GM15510 (cell line): ENCODE results near the gene SH3BGRL2.

Experiments used
- POLR2A ChIP-seq: IDR thresholded peaks from 3 replicates; pipeline ENCODE4 v1.6.1; 2011; ENCODE audit warnings: borderline replicate concordance; ENCODE audit not compliant: insufficient read length; ENCODE audit errors: extremely low read depth

The SH3BGRL2 gene

DNA sequence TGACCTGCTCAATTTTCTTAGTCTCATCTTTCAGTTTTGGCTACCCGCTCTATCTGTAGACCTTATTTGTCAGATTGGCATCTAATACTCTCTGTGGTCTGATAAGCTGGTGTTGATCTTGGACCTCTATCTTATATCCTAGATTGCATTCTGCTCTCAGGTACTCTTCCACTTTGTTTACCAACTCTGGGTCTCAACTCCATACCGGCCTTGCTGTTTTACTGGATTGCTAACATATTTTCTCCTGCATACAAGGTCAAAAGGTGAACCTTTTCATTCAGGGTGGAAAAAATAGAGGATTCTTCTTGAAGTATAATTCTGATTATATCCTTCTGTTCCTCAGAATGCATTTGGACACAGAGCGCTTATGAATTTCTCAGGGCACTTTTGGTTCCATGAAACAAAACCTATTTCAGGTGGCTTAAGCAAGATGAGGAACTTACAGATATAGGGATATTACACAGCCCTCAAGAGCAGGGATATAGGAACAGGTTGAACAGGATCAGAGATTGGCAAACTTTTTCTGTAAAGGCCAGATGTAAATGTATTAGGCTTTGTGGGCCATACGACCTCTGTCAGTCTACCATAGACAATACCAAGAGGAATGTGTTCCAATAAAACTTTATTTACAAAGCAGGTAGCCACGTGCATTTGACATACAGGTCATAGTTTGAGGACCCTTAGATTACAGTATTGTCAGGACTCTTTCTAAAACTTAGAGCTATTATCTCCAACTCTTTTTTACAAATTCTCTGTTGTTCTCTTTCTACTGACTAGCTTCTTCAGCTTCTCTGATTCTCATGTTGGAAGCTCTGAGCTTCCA, 2.5 kb upstream of the SH3BGRL2 start:
- TF ChIP-seq POLR2A: no peak

DNA sequence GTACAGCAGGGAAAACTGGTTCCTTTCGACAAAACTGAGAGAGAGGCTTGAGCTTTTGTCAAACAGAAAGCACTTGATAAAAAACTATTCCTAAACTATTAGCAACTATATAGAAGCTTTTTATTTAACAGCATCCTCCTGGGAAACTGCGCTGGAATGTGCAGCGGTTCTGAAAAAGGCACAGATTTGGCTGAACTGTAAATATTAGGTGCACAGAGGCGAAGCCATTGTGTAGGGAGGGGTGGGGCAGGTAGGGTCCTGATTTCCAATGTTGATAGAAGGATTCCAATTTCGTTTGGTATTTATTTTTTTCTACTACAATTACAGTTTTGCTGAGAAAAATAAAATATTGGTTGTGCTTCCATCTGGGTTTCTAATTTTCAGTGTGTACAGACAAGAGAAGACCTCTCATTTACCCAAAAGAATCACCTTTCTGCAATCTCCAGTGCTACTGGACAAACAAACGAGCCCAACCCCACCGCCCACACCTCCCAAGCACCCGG, 698 bp upstream of the SH3BGRL2 start:
- no peak for TF ChIP-seq POLR2A

DNA sequence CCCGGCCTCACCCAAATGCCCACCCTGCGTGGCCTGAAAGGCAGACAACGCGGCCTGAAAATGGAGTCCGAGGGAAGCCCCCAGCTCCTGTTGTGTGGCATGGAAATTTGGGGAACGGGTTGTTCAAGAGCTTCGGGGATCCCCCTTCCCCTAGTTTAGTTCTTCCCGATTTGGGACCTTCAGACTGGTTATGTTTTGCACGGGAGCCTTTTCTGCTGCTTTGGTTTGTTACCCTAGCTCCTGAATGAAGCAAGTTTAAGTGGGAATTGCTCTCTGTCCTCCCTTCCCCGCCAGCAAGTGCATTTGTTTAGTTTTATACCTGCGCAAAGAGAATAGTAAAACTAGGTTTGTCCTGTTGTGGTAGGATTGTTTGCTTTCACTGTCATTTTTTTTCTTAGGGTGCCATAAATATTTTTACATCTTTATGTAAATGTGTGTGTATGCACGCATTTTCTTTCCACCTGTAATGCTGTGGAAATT, 604 bp downstream of the SH3BGRL2 start:
- TF ChIP-seq POLR2A: no peak

DNA sequence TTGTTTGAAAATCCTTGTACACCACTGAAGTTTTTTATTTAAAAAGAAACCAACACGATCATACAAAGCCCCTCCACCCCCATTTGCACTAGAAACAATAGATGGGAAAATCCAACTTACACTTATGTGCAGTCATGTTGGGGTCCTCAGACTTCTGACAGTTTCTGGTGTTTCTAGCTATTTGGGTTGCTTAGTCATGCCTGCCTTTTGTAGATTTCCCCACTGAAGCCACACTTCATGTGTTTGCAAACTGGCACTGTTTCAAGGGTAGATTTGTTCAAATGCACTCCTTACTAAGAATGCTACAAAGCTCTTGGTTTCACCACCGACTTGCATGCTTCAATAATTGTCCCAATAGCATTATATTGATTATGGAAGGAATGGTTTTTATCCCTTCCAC, 1.5 kb downstream of the SH3BGRL2 start:
- TF ChIP-seq POLR2A: no peak

DNA sequence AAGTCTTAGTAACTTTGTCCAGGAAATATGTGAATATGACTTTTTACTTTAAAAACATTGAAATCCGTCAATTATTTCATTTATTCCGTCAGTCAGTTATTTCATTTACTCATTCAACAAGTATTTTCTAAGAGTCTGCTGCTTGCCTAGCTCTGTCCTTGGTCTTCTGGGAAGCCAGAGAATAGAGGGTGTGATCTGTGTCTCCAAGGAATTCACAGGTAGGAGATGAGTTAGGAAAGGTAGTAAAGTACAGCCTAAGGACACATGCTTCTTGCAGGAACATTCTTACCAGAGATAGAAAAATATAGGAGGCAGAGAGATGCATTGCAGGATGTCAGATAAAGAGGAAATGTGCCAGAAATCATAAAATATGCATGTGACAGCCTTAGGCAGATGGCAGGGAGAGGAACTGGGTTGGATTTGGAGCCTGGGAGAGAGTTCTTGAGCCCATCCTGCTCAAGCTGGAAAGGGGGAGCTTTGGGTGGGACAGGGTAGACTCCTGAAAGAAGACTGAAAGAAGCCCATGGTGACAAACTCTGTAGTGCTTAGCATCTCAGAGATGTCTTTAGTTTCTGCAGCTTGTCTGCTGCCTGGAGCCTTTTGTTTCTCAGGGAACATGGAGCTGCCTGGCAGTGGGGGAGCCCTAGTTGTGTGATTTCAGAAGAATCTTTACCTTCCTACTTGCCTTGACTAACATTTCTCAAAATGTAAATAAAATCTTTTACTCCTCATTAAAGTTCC, 3.5 kb downstream of the SH3BGRL2 start:
- TF ChIP-seq POLR2A: no peak

DNA sequence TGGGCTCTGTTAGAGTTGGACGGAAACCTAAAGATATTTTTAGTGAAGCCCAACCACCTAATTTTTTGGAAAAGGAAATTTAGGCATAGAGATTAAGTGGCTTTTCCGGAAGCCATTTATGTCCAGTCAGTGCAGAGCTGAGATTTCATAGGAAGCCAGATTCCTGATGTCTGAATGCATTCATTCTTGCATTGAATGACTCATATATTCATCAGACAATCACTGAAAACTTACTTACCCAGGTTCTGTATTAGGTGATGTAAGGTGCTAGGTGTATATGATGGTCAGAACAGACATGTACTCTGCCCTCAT, 4.1 kb downstream of the SH3BGRL2 start:
- no peak for TF ChIP-seq POLR2A

DNA sequence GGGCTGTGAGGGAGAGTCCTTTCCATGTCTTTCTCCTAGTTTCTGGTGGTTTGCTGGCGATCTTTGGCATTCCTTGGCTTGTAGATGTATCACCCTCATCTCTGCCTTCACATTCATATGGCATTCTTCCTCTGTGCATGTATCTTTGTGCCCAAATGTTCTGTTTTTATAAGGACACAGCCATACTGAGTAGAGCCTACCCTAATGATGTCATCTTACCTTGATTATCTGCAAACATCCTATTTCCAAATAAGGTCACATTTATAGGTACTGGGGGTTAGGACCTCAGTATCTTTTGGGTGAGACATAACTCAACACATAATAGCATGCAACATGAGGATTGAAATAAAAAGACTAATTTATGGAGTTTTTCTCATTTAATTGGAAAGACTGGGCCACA, 5.5 kb downstream of the SH3BGRL2 start:
- TF ChIP-seq POLR2A: no peak

DNA sequence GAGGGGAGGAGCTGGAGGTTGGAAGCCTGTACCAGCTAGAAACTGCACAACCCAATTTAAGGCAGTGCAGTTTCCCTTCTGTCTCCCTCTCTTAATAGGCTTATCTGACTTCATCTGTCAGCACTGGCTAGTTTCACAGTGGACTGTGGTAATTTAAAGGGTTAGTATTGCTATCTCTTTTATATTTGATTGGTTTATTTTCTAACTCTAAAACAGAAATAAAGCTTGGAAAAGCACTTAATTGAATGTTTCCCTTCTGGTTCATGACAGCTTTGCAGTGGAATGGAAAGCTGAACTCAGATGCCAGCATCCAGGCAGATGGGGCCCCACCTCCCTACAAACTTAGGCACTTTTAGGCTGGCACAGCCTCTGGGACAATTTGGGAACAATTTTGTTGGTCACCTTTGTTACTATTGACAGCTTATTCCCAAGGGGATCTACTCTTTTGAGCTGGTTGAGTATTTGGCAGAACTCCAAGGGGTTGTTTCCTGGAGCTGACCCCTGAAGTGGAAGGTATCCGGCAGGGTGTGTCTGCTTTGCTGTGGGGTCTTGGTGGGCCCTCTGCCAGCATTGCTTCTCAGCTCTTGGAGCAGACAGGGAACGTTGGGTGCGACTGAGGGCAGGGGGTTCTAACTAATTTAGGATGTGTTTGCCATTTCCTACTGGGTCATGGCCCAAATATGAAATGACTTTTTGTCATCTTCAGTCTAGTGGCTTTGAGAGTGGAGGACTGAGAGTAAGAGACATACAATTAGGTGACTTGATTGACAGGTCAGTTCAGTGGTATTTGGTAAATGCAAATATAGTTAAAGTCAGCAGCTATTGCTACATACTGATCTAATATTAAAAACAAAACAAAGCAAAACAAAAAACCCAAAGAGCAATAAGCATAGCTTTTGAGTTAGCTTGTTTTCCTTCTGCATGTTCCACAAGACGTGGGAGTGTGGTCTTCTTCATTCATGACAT, 9.3 kb downstream of the SH3BGRL2 start:
- no peak for TF ChIP-seq POLR2A

DNA sequence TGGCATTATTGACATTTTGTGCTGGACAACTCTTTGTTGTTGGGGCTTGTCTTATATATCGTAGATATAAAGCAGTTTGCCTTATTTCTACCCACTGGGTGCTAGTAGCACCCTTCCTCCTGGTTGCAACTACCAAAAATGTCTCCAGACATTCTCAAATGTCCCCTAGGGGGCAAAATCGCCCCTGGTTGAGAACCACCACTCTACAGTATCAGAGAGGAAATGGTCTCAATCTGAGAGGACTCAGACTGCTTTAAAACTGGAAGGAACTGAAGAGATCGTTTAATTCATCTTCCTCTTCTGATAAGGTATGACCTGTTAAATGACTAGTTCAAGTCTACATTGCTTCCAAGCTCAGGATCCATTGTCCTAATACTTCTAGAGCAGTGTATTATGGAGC, 14.9 kb downstream of the SH3BGRL2 start:
- no peak for TF ChIP-seq POLR2A

DNA sequence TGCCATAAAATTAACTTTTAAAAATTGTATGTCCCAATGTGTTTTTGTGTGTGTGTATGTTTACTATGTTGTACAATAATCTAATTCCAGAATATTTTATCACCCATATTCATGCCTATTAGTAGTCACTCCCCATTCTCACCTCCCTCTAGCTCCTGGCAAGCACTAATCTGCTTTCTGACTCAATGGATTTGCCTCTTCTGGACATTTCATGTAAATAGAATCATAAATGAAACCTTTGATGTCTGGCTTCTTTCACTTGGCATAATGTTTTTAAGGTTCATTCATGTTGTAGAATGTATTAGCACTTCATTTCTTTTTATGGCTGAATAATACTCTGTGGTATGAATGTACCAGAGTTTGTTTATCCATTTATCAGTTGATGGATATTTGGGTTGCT, 15.4 kb downstream of the SH3BGRL2 start:
- TF ChIP-seq POLR2A: no peak

DNA sequence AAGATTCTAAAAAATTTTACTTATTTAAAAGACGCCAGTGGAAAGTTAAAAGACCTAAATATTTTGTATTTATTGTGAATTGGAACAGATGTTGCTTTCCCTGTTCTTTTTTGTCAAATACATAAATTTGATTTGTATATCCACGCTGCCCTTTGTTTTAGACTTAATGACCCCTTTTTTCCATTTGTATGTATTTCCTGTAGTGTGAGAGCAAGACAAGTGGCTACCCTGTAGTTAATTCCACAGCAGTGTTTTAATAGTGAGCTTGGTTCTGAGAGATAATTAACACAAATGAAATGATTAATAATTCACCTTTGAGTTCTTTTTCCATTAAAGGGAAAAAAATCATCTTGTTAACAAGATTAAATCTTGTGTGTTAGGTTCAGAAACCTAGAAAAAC, 16.6 kb downstream of the SH3BGRL2 start:
- no peak for TF ChIP-seq POLR2A

DNA sequence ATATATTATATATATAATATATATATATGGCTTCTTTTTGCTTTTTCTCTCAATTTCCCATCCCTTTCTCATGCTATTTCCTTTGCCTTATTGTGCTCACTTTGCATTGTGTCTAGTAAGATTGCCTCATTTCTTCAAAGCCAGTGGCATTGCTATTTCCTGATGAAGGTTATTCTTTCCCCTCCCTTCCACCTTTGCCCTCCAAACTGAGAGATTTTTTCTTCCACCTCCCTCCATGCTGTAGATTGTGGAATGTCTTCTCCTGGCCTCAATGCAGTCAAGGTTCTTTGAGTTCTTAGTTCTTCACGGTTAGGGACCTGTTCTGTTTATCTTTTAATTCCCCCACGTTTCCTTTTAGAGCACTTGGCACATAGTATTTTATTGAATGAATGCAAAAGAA, 17.2 kb downstream of the SH3BGRL2 start:
- no peak for TF ChIP-seq POLR2A

DNA sequence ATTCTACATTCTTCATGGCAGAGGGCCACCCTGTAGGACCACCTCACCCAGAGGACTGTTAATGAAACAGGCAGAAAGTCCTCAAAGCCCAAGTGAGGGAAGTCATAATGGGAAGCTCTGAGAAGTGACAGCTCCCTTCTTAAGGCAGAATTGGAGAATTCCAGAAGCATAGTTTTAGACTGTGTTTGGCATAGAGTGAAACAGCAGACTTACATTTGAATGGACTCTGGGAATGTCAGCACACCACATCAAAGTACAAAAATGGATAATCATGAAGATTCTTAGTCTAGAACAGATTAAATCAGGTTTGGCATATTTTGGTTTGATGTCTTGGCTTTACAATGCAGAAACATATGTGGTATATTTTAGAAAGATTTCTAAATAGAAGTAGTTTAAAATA, 17.9 kb downstream of the SH3BGRL2 start:
- TF ChIP-seq POLR2A: no peak

DNA sequence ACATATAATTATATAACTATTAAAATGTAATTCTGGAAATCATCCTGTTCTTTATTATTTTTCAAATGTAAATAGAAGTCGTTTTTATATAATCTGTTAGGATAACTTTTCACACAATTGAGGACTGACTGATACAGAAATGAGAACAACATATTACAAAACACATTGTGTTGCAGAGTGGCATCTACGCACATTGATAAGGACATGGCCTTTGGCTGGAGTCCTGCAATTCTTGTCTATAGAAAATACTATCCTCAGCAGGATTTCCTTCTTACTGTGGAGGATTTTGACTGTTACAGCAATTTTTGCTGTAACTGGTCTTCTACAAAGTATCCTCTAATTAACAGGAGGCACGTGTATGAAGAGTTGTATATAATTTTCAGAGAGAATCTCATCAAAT, 19.8 kb downstream of the SH3BGRL2 start:
- no peak for TF ChIP-seq POLR2A

DNA sequence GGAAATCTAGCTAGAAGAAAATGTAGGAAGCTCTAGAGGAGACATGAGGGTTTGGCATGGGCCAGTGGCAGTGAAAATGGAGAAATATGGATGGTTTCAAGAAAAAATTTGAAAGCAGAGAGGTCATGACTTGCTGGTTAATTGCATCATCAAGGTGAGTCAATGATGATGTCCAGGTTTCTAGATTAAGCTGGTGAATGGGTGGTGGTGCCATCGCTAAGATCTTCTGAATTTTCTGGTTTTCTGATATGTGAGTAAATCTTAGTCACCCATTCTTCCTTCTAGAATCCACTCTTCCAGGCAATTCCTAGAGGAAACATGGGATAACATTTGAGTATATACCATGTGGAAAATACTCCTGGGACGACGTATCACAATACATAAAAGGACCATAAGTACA, 25.0 kb downstream of the SH3BGRL2 start:
- TF ChIP-seq POLR2A: no peak
